Uterus (tissue), 4 donors: ENCODE results near the gene CHRFAM7A. TPM values are rescaled to one million over a fixed set of nuclear protein-coding genes. Genes with fewer than 3 reads are reported as not detected.

ENCODE experiments used
- small RNA-seq: library from RNA; depleted of rRNA; stranded (forward); fragments of <200 nt; gene quantifications from one replicate; pipeline ENCODE3, GENCODE V24; 2016
- total RNA-seq, 4 donors: library from RNA; depleted of rRNA in 3 of 4; stranded (reverse); fragments of >200 nt in 3 of 4; gene quantifications; one replicate each; pipeline versions ENCODE4 v1.1.0 to v1.2.4, GENCODE V29; 2014 to 2023
- donor health status: DM: yes; HTN: yes; CAD: no.

The CHRFAM7A gene
- total RNA-seq, 4 donors from 2014 or later = 0.59 to 8.9 (median 4.5) TPM; not detected in 1

Small RNAs within 50 kb of the gene (small RNA-seq; reads per million reads assigned to genes)
- not detected for gene AC019322.2
- not detected for gene RF00019
- not detected for gene RF00096
- gene RN7SL196P = not detected

Other genes starting within 250 kb of the CHRFAM7A start
- 10 to 100 TPM in 1 of 4 donors, 1 to 10 TPM in 1, under 1 TPM in 2; 0.26 to 12.9 (median 2.8) TPM for gene GOLGA8R, start 20.7 kb upstream of the CHRFAM7A start, total RNA-seq
- gene GOLGA8Q, start 158.5 kb upstream of the CHRFAM7A start, total RNA-seq = 1 to 10 TPM in 1 of 4 donors, under 1 TPM in 1, not detected in 2; 0.29 to 5.2 TPM
- 1 to 10 TPM in 1 of 4 donors, under 1 TPM in 1, not detected in 2; 0.24 to 1.7 TPM for gene GOLGA8H, start 210.5 kb upstream of the CHRFAM7A start, total RNA-seq